ENCODE results near the gene SLC12A6.

Gene SLC12A6

DNA sequence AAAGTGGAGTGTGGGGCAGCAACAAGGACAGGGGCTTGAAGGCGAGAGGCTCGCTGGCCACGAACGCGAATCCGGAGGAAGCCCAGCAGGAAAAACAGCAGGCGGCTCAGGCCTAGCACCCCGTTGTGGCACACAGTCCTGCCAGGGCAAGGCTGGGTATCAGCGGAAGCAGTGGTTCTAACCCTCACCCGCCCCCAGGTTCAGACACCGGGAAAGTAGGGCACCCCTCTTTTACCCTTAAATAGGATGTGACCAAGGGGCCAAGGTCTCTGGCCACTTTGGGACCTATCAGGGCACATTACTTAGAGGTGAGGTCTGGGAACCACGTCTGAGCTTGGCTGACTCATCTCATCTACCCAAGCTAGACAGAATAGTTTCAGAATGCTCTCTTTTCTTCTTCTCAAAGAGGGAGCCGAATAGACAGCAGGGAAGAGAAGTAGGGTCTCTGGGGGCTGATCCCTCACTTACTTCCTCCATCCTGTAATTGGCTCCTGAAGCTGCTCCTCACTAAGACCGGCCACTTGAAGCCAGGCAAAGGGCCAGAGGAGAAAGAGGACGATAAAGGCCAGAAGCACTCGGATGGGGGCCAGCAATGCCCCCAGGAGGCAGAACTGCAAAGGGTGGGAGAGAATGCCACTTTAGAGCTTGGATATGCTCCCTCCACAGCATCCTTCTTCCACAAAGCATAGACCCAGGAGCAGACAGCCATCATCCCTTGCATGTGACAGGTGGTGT lies 27.7 kb upstream of the SLC12A6 start:
- Histone ChIP-seq H3K36me3 (ENCODE audit: control insufficient read depth, insufficient read depth, low read length) (peaks cover 9% of the 10 kb centered on the region), H3K4me3 (replicated peaks; ENCODE audit: low read depth, low read length) (peak overlapping the region; percentile 95), H3K27me3 (replicated peaks; ENCODE audit: control insufficient read depth, insufficient read depth, low read length) (no peaks in the 10 kb centered on the region)
- TF ChIP-seq, protein P1, sequence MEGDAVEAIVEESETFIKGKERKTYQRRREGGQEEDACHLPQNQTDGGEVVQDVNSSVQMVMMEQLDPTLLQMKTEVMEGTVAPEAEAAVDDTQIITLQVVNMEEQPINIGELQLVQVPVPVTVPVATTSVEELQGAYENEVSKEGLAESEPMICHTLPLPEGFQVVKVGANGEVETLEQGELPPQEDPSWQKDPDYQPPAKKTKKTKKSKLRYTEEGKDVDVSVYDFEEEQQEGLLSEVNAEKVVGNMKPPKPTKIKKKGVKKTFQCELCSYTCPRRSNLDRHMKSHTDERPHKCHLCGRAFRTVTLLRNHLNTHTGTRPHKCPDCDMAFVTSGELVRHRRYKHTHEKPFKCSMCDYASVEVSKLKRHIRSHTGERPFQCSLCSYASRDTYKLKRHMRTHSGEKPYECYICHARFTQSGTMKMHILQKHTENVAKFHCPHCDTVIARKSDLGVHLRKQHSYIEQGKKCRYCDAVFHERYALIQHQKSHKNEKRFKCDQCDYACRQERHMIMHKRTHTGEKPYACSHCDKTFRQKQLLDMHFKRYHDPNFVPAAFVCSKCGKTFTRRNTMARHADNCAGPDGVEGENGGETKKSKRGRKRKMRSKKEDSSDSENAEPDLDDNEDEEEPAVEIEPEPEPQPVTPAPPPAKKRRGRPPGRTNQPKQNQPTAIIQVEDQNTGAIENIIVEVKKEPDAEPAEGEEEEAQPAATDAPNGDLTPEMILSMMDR (IDR thresholded peaks at IDR 0.05; ENCODE audit: insufficient read depth, low read length, poor library complexity, severe bottlenecking) = no peak
- no peak for DNase-seq (ENCODE audit: extremely low read depth, insufficient read length)

DNA sequence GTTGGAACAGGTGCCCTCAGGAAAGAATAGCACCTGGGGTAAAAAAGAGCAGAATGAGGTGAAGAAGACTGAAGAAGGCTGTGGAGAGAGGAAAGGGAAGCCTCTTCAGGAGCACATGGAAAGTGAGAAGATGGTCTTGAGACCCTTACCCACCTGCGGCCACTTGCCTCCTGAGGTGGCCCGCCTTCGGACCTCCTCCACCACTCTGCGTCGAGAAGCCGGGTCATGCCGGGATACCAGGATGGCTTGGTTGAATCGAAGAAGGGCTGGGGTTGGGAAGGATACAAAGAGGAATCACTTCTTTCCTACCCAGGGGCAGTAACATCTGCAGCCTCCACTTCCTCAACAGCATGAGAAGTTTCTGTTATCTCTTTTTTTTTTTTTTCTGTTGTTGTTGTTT lies 26.5 kb upstream of the SLC12A6 start:
- Histone ChIP-seq H3K4me3 (replicated peaks; ENCODE audit: low read depth, low read length) (no peak overlapping the region), H3K36me3 (ENCODE audit: control insufficient read depth, insufficient read depth, low read length) (peaks cover 18% of the 10 kb centered on the region), H3K27me3 (replicated peaks; ENCODE audit: control insufficient read depth, insufficient read depth, low read length) (no peaks in the 10 kb centered on the region)
- TF ChIP-seq, protein P1 (IDR thresholded peaks at IDR 0.05; ENCODE audit: insufficient read depth, low read length, poor library complexity, severe bottlenecking) = no peak
- DNase-seq (ENCODE audit: extremely low read depth, insufficient read length) = no peak

DNA sequence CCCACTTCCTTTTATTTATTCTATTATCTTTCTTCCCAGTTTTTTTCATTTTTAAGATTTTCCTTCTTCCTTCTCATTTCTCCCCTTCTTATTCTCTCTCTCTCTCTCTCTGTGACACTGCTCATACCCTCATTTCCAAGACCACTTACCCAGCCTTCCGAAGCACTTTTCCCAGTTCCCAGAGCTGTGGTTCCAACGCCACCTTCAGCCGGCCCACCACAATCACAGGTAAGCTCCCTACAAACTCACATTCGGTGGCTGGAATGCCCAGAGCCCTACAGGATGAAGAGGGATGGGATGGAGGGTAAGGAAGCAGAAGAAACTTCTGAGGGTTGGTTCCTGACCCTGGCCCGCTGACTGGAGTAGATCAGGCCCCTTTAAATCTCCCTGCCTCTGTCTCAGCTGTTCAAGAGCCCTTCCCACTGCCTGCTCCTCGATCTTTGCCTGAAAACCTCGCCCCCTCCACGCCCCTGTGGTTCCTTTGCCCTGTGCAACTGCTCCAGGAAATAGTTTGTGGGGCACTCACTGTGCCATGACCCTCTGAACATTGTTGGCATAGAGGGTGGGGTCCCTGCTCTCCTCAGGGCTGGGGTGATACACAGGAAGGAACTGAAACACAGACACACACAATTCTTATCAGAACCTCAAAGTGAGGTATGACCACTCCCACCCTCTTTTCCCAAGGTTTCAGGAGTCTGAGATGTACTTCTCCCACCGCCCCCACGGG lies 24.6 kb upstream of the SLC12A6 start:
- Histone ChIP-seq H3K36me3 (ENCODE audit: control insufficient read depth, insufficient read depth, low read length) (peaks cover 20% of the 10 kb centered on the region), H3K27me3 (replicated peaks; ENCODE audit: control insufficient read depth, insufficient read depth, low read length) (no peaks in the 10 kb centered on the region), H3K4me3 (replicated peaks; ENCODE audit: low read depth, low read length) (no peak overlapping the region)
- TF ChIP-seq, protein P1 (IDR thresholded peaks at IDR 0.05; ENCODE audit: insufficient read depth, low read length, poor library complexity, severe bottlenecking) = no peak
- DNase-seq (ENCODE audit: extremely low read depth, insufficient read length) = no peak

DNA sequence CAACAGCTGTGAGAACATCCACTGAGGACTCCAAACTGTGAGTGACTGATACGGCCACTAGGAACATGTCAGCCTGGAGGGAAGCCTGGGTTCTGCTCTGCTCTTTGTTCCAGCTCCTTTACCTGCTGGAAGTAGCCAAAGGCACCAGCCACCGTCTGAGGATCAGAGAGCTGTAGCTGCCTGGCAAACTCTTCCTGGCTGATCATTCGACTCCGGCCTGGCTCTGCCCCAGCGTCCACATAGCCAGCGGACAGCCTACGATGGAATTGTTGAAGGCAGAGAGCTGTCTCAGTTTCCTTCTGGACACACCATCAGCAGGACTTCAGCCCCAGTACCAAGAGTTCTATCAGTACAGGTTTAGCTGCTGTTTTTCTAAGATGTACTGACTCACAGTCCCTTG lies 23.7 kb upstream of the SLC12A6 start:
- DNase-seq (ENCODE audit: extremely low read depth, insufficient read length) = no peak
- H3K4me3 ChIP-seq (replicated peaks; ENCODE audit: low read depth, low read length) = no peak overlapping the region
- TF ChIP-seq, protein P1 (IDR thresholded peaks at IDR 0.05; ENCODE audit: insufficient read depth, low read length, poor library complexity, severe bottlenecking) = no peak
- H3K36me3 ChIP-seq (ENCODE audit: control insufficient read depth, insufficient read depth, low read length) = peaks cover 27% of the 10 kb centered on the region
- no peaks in the 10 kb centered on the region for H3K27me3 ChIP-seq (replicated peaks; ENCODE audit: control insufficient read depth, insufficient read depth, low read length)

DNA sequence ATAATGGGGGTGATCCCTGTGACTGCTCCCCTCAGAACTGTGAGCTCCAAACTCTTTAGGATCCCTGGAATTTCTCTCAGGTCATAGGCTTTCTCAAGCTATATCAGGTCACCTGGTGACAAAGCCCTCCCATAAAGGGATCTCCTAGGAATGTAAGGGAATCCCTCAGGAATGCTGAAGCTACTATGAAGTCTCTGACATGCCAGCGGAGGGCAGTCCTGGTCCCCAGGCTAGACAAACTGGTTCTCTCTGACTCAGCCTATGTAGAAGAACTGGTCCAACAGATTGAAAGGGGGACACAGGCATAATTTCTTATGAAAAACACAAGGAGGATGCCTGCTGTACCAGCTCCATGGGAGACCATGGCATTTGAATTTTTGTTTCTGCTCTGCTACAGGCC lies 22.7 kb upstream of the SLC12A6 start:
- peaks cover 30% of the 10 kb centered on the region for H3K36me3 ChIP-seq (ENCODE audit: control insufficient read depth, insufficient read depth, low read length)
- TF ChIP-seq, protein P1 (IDR thresholded peaks at IDR 0.05; ENCODE audit: insufficient read depth, low read length, poor library complexity, severe bottlenecking) = no peak
- H3K4me3 ChIP-seq (replicated peaks; ENCODE audit: low read depth, low read length) = no peak overlapping the region
- no peaks in the 10 kb centered on the region for H3K27me3 ChIP-seq (replicated peaks; ENCODE audit: control insufficient read depth, insufficient read depth, low read length)
- DNase-seq (ENCODE audit: extremely low read depth, insufficient read length) = no peak
